H4 (cell line): ENCODE data around the gene MYO1E. TPM values are rescaled to one million over a fixed set of nuclear protein-coding genes. Genes with fewer than 3 reads are reported as not detected.
"Not testable (repeated sequence)": the region's sequence is repeated elsewhere in the genome, so short reads cannot be mapped to it uniquely, and the experiment has no call there.

ENCODE experiments used
- DNase-seq: peaks from one replicate; pipeline ENCODE4 v3.0.0-alpha.2; 2015; ENCODE audit warnings: low spot score
- total RNA-seq: library from RNA; depleted of rRNA; stranded (reverse); fragments of >200 nt; shearing (Covaris generic); gene quantifications from 2 replicates; pipeline ENCODE4 v1.2.3, GENCODE V29; 2014; rRNA removed

The MYO1E gene
- 9.2 and 18.4 TPM in 2 replicates for total RNA-seq

DNA sequence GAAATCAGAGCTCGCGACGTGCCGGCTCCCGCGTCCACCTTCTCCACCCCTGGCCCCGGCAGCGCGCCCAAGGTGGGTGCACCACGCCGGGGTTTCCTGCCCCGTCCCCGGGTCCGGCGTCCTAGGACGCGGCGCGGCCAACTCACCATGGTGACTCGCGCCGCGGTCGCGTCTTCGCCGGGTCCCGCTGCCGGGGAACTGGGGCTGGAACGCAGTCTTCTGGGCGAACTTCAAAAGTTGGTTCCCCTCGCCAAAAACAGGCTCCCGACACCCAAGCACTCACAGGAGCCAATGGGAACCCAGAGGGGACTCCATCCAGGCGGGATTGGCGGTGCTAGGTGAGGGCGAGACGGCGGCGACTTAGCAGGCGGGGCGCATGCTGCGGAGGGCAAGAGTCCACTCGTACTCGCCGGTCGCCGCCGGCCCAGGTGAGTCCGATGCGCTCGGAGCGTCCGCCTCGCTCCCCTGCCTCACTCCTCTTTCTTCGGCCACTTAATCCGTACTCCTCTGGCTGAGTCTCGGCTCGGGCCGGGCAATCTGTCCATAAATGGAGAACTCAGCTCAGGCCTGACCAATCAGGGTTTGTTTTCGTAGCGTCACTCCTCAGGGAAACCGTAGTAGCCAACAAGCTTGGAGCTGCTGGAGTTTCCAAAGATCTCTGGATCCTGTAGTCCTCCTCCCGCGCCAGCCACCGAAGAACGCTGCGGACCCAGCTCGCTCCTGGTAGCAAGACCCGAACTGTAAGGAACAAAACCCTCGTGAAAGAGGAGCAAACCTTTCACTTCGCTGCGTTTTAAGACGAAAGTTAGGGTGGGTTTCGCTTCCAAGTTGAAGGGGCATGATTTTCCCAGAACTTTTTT lies at the start of gene MYO1E:
Gene MYO1E (minus strand): TSS at position 520 of the 860 bp plus-strand sequence. CDS start 371 bp downstream, at position 149.
- DNase-seq = peak; percentile 96

DNA sequence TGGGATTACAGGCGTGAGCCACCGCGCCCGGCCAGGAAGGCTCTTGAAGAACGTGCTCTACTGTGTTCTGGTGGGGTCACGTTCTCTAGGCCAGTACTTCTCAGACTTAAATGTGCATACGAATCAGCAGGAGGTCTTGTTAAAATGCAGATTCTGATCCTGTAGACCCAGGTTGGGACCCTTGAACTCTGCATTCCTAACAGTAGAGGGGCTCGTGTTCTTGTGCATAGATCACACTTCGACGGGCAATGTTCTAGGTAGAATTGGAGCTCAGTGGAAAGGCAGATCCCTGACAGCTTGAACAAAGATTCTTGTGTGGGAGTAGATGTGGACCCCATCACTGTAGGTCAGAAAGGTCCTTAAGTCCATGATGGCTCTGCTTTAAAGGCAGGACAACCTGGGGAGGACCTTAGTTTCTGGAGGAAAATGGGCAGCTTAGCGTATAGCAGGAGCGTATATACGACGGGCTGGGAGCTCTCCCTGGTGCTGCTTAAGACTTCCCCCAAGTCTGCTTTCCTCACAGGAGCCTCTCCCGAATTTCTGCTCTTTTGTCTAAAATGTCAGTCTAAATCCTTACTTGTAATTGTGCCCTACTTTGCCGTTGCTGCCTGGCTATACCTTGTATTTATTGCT lies 48.4 kb upstream of the MYO1E start:
- no peak for DNase-seq

DNA sequence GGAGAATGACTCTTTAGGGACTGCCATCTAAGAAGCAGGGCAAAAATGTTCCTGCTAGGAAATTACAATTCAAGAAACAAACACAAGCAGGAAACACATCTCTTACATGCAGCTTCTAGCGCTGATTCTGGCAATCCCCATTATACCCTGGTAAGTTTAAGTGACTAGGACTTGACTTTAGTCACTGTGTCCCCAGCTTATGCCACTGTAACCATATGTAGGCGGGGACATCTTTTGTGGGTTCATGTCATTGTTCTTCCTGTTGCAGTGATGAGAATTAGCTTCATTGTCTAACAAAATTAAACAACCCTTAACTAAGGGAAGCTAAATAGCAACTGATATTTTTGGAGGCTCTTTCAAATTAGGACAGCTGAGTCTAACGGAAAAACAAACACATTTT lies 47.4 kb upstream of the MYO1E start:
- DNase-seq = no peak

DNA sequence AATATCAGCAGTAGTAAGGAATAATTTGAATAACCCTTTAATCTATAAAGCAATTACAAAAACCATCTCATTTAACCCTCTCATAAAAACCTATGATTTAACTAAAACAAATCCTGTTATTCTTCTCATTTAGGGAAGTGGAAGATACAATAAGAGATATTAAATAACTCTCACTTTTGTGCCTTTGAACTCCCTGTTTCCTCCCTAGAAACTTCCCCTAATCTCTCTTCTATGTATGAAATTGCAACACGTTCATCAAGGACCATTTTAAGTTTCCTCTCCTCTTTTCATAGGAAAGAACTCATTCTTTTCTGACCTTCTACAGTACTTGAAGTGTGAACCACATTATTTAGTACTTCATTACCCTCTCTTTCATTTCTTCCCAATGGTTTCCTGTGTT lies 46.5 kb upstream of the MYO1E start:
- no peak for DNase-seq

DNA sequence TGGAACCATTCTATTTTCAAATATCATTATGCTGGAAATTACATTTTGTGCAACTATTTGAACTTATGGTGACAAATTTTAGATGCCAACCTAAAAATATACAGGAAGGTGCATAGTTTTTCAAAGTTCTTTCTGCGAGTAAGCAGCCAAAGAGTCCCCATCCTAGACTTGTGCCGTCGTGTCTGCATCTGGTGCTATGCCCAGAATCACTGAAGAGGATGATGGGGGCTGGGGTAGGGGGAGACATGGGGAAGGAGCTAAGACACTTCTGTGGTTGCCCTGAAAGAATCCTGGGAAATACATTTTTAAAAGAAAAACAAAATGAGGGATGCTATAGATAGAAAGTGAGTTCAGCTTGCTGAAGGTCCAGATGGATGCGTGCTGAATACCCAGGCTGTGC lies 44.1 kb upstream of the MYO1E start:
- no peak for DNase-seq

DNA sequence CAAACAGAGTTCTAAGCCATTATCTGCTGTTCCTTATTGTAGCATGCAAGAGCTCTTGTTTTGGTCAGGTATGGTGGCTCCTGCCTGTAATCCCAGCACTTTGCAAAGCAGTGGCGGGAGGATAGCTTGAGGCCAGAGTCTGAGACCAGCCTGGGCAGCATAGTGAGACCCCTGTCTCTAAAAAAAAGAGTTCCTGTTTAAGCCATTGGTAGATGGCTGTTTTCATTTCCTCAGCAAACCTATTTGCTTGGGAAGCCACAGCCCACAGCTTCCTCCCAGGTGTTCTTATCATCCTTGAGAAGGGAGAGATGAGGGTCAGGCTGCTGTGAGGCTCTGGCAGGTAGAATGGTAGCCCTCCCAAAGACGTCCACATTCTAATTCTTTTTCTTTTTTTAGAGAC lies 40.9 kb upstream of the MYO1E start:
- DNase-seq = no peak

DNA sequence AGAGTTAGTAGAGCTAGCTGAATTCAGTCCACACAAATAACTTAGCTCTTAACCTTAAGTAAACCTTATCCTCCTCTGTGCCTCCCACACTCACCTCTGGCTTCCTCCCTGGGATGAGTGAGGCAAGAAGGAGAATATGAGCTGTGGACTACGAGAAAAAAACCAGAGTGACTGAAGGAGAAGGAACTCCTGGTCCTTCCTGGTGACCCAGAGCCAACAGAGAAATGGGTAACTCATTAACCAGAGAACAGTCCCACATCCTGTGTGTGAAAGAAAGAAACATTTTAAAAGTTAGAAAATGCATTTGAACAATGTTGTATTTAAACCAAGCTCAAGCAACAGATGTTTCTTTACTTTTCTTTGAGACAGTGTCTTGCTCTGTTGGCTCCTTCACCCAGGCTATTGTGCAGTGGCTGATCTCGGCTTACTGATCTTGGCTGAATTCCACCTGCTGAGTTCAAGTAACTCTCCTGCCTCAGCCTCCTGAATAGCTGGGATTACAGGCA lies 37.8 kb upstream of the MYO1E start:
- no peak for DNase-seq

DNA sequence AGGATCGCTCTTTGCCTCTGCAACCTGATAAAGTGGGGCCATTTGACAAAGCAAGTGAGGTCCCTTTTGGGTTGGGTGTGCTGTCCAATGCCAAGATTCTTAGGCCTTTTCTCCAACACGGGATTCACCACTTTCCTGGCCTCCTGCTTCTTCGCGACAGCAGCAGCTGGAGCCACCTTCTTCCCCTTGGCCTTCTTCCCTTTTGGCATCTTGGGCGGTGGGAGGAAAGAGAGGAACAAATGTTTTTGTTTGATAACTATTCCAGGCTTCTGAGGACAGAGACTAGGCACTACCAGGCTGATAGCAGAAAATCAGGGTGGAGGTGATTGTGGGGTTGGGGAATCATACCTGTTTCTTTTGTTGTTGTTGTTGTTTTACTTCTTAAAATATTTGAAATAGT lies 35.3 kb upstream of the MYO1E start:
- no peak for DNase-seq

DNA sequence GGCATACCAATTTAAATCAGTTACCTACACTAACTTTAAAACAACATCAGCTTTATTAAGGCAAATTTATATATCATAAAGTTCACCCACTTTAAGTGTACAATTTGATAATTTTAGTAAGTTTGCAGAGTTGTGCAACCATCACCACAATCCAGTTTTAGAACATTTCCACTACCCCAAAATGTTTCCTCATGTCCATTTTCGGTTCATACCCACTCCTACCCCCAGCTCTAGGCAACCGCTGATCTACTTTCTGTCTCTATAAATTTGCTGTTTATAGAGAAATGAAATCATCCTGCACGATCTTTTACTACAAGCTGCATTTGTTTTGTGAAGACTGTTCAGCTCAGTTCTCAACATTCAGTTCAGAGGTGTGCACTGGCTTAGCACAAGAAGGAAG lies 33.8 kb upstream of the MYO1E start:
- DNase-seq = no peak

DNA sequence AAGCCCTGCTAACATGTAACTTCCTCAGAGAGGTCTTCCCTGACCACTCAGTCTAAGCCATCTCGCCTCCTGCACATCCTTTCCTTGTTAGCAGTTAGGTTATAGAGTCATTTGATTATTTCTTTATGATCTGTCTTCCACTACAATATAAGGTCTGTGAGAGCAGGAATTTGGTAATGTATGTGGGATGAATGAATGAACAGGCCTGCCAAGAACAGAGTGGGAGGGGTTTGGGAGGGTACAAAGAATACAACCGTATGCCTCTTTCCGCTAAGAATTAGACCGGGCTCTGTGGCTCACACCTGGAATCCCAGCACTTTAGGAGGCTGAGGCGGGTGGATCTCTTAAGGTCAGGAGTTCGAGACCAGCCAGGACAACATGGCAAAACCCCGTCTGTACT lies 32.4 kb upstream of the MYO1E start:
- DNase-seq = no peak

DNA sequence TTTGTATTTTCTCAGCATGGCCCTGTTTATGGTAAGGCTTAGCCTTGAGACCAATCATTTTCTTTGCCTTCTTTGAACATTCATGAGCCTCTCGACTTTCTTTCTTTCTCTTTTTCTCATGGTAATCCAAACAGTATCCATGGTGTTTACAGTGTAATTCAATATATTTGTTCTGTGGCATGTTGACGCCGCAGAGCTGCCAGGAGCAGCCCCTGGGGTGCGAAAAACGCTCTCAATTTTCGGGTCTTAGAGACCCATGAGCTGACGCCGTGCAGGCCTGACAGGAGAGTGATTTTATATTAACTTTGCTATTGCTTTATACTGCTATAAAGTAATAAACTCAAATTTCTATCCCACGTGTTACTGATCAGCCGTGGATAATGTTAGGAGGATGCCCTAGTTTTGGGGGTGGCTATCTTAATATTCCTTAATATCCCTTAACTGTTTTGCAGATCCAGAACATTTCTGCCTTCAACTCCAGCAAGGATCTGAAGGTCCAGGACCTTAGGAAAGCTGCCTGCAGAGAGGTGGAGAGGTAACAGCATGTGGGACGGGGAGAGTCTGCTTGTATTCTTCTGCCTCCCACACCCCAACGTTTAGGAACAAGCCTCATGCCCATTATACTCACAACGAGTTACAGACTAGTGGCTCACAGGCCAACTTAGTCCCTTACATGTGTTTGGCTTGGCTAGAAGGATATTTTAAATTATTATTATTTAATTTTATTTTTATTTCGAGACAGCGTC lies 29.3 kb upstream of the MYO1E start:
- DNase-seq = no peak

DNA sequence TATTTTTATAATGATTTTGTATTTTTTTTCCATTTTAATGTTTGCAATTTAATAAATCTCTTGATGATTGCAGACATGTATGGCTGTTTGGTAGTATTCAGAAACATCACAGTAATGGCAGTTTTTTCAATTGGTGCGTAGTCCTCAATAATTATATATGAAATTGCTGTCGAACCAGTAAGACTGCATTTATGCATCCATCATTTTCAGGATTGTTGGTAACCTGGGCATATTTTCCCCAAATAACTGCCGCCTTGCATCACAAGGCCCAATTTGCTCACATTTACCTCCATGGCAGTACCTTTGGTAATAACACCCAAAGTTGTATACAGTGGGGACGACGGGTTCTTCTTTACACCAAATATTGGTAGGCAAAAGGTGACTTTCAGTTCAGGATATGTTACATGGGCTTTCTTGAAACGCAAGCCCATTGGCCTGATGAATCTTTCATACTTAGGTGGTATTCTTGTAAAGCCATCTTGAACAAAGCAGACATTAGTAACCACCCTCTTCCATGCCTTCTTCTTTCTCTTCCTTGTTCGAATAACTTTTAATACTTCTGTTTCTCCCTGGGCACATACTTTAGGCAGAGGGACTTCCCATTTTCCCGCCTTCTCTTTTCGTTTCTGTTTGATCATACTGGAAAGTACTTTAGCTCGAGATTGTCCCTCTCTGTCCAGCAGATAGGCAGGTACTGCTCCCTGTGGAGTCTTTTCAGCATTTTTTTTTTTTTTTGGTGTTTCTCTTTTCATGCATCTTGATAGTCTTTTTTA lies 28.6 kb upstream of the MYO1E start:
- not testable (repeated sequence) for DNase-seq

DNA sequence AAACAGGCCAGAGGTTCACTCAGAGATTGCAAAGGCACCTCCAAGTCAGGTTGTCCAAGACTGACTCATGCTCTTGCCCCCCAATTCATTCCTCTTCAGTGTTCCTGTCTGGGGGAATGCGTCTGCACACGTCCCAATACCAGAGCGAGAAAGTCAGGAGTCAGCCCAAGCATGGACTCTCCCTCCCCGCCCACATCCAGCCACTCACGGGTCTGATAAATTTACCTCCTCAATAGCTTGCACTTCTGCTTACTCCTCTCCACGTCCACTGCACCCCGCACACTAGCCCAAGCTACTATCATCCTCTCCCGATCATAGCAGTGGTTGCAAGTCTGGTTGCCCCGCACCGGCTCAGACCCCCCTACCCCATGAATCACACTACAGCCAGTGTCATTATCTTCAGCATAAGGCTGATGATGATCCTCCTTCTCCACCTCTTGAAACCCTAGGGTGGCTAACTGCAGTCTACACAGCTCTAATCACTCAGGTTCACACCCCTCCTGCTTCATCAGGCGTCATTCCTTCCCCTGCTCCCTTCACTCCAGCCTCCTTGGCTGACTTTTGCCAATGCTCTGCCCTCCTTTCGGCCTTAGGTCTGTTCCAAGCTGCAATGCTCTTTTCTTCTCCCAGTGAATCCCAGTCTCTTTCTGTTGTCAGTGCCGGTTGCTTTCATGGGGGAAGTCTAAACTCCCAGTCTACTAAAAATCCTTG lies 27.6 kb upstream of the MYO1E start:
- DNase-seq = no peak

DNA sequence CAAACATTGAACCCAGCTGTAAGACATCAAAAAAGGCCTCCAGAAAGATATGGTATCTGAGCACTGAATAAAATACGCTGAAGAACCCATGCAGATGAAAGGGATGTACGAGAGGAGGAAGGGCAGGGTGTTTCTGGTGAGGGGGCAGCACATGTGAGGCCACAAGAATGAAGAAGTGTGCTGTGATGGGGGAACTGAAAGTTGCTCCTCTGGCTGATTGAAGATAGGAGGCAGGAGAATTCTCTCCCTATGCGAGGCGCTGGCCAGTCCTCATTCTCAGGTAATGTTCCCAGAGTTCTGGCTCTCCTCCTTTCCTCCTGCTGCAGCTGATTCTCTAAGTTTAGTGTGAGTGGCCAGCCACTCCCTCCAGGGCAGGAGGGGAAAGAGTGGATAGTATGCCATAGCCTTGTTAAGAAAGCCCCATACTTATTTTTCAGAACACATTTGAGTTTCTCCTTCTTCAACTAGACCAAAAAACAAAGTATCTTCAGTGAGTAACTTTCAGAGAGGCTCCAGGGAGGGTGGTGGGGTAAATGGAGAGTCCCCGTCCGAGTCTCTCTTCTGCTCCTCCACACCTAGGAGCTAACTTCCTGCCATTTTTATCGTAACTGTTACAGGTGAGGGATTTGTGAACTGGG lies 26.9 kb upstream of the MYO1E start:
- no peak for DNase-seq

DNA sequence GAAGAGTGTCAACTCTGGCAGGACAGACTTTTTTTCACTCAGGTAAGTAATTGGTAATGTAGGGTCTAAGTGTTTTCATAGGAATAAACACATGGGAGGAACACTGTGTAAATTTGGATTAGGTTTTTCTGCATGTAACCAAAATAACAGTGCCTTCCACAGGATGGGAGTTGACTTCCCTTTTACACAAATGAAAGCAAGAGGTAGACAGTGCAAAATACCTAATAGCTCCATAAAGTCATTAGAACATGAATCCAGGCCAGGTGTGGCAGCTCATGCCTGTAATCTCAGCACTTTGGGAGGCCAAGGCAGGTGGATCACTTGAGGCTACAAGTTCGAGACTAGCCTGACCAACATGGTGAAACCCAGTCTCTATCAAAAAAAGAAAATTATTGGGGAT lies 25.5 kb upstream of the MYO1E start:
- DNase-seq = no peak

DNA sequence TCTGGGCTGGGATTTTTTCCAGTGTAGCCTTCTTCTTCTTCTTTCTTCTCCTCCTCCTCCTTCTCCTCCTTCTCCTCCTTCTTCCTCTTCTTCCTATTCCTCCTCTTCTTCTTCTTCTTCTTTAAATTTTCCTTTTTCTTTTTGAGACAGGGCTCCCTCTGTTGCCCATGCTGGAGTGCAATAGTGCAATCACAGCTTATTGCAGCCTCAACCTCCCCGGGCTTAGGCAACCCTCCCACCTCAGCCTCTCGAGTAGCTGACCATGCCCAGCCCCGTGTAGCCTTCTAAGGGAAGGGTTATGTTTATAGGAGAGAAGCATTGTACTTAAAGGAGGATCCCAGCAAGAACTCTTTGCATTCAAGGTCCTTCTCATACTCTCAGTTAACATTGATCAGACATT lies 24.0 kb upstream of the MYO1E start:
- DNase-seq = no peak

DNA sequence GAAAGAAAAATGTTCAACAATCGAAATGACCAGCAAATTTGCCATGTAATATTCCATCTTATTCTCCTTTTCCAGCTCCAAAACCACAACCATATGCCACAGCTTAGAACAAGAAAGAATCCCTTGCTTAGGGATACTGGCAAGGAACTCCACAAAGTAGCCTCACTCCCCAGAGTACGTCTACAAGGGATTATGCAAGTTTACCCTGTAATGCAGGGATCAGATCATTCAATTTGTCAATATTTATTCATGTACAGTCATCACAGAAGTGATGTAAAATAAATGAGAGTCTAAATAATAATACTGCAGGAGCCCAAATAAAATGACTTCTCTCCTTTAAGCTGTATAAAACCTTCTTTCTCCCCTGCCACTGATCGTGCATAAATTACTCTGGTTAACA lies 23.5 kb upstream of the MYO1E start:
- DNase-seq = no peak

DNA sequence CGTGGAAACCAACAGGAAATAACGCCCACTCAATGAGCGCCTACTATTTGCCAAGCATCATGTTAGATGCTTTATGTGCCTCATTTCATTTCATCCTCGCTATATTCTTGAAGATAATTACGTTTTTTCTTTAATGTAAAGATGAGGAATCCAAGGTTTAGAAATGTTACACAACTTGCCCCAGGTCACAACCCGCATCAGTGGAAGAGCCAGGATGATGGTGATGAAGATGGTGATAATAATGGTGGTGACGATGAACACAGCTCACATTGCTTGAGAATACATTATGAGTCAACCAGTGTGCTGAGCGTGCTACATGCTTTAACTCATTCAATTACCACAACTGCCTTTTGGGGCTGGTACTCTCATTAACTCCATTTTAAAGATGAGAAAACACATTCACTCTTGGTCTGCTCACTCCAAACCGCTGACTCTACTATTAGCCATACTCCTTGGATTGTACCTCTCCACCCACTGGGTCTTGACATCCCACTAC lies 21.5 kb upstream of the MYO1E start:
- no peak for DNase-seq

DNA sequence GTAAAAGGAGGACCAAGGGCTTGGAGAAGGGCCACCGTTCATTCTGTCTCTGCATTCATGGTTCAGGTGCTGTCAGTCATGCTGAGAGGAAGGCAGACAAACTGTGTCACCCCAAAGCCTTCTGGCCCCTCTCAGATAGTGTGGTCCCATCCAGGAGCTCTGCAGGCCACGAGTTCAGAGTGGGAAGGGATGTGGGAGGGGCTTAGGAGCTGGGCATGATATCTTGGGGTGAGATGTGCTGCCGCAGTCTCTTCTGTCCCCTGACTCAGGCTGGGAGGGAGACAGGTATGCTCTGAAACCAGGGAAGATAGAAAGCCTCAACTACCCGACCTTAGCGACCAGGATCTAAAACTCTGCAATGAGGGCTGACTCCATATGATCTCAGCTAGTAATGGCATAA lies 19.6 kb upstream of the MYO1E start:
- no peak for DNase-seq

DNA sequence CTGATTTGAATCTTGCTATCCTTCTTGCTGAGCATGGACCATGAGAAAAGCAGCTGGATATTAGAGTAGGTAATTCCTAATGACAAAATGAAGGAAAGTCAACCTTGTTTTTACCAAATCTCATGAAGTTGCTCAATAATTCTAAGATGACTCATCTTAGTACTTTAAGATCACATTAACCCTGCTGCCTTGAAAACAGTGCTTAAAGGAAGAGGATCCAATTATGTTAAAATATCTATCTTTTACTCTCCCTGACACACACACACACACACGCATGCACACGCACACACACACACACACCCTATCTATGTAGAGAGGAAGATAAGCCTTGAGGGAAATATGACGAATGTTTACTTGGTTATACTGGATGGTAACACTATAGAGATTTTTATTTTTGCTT lies 16.0 kb upstream of the MYO1E start:
- peak; percentile 14 for DNase-seq
